ENCODE results near the gene RUNX2.
"Not testable (repeated sequence)": the region's sequence is repeated elsewhere in the genome, so short reads cannot be mapped to it uniquely, and the experiment has no call there.

DNA sequence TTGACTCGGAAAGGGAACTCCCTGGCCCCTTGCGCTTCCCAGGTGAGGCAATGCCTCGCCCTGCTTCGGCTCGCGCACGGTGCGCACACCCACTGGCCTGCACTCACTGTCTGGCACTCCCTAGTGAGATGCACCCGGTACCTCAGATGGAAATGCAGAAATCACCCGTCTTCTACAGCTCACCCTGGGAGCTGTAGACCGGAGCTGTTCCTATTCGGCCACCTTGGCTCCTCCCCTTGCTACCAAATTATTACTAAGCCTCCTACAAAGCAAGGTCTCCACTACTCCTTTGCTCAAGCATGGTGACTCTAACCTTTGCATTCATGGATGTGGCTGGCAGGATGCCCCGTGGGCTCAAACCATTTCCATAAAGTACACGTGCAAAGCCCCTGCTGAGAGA, 347.0 kb downstream of the RUNX2 start:
- TF ChIP-seq, protein P1, sequence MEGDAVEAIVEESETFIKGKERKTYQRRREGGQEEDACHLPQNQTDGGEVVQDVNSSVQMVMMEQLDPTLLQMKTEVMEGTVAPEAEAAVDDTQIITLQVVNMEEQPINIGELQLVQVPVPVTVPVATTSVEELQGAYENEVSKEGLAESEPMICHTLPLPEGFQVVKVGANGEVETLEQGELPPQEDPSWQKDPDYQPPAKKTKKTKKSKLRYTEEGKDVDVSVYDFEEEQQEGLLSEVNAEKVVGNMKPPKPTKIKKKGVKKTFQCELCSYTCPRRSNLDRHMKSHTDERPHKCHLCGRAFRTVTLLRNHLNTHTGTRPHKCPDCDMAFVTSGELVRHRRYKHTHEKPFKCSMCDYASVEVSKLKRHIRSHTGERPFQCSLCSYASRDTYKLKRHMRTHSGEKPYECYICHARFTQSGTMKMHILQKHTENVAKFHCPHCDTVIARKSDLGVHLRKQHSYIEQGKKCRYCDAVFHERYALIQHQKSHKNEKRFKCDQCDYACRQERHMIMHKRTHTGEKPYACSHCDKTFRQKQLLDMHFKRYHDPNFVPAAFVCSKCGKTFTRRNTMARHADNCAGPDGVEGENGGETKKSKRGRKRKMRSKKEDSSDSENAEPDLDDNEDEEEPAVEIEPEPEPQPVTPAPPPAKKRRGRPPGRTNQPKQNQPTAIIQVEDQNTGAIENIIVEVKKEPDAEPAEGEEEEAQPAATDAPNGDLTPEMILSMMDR (IDR thresholded peaks at IDR 0.05 in 4 of 5, conservative IDR thresholded peaks at IDR 0.05 in 1 of 5), result not testable (repeated sequence)
- TF ChIP-seq POLR2A (IDR thresholded peaks at IDR 0.05), result not testable (repeated sequence)

Measured in gastrocnemius medialis (tissue), 4 donors.